ENCODE data around the gene UCHL1.

UCHL1 gene

DNA sequence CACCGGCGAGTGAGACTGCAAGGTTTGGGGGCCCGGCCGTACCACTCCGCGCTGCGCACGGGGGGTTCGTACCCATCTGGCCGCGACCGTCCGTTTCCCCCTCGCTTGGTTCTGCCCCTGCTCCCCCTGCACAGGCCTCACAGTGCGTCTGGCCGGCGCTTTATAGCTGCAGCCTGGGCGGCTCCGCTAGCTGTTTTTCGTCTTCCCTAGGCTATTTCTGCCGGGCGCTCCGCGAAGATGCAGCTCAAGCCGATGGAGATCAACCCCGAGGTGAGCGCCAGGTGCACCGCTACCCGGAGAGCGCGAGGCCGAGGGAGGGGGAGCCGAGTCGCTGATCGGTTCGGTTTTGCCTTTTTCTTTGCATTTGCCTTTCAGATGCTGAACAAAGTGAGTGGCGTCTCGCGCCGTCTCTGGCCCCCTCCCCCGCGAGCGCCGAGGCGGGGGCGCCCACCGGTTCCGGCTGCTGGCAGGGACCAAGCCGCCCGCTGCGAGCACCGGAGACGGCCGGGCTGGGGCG, at the start of gene UCHL1:
TSS of gene UCHL1 (plus strand) at position 189 of the 517 bp plus-strand sequence. CDS start at position 238, 49 bp downstream.
- TF ChIP-seq YY1 (IDR thresholded peaks at IDR 0.05; ENCODE audit: low read depth): no peak
- no peak for TF ChIP-seq TEAD4 (IDR thresholded peaks at IDR 0.05)
- no peak; the same call in 1 of the 2 replicates for TF ChIP-seq ZBTB7A (IDR thresholded peaks at IDR 0.05; ENCODE audit: low read depth)
- TF ChIP-seq USF1 (IDR thresholded peaks at IDR 0.05): no peak
- TF ChIP-seq EGR1 (IDR thresholded peaks at IDR 0.05): no peak
- TF ChIP-seq TCF12 (IDR thresholded peaks at IDR 0.05; ENCODE audit: low read depth): no peak
- no peak for TF ChIP-seq CREB1 (IDR thresholded peaks at IDR 0.05; ENCODE audit: low read depth)
- no peak for TF ChIP-seq TAF1 (IDR thresholded peaks at IDR 0.05; ENCODE audit: low read depth)
- TF ChIP-seq REST (IDR thresholded peaks at IDR 0.05; ENCODE audit: low read depth): no peak
- TF ChIP-seq FOXM1 (IDR thresholded peaks at IDR 0.05; ENCODE audit: borderline replicate concordance, low read depth): no peak
- TF ChIP-seq EP300 (IDR thresholded peaks at IDR 0.05; ENCODE audit: borderline replicate concordance): no peak
- no peak for TF ChIP-seq RAD21 (IDR thresholded peaks at IDR 0.05; ENCODE audit: low read depth)
- TF ChIP-seq NFIC (IDR thresholded peaks at IDR 0.05): no peak
- TF ChIP-seq CEBPB (IDR thresholded peaks at IDR 0.05): no peak
- no peak for TF ChIP-seq MAX (IDR thresholded peaks at IDR 0.05)

DNA sequence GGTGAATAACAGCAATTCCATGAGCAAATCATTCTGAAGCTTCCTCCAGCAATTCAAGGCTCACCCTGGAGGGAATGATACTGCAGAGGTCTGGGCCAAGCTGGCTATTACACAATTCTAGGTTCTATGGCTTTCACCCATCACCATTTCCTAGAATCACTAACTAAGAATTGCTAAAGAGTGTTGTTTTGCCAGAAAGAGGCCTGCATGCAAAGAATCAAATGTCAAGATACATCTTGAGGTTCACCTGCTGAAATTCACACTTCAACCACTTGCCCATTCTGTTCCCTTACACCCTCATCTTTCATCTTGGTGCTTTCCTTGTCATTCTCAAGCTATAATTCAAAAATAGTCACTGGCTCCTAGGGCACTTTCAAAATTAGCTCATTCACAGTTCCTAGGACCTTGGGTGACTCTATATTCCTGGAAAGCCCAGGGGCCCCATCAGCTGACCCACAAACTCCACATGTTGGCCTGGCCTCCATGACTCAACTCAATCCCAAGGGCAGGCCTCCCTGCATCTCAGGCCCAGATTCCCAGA, 49.4 kb upstream of the UCHL1 start:
- TF ChIP-seq MAX (IDR thresholded peaks at IDR 0.05) (no peak), RAD21 (IDR thresholded peaks at IDR 0.05; ENCODE audit: low read depth) (no peak), TEAD4 (IDR thresholded peaks at IDR 0.05) (no peak), CREB1 (IDR thresholded peaks at IDR 0.05; ENCODE audit: low read depth) (no peak), FOXM1 (IDR thresholded peaks at IDR 0.05; ENCODE audit: borderline replicate concordance, low read depth) (no peak), EP300 (IDR thresholded peaks at IDR 0.05; ENCODE audit: borderline replicate concordance) (no peak), YY1 (IDR thresholded peaks at IDR 0.05; ENCODE audit: low read depth) (no peak), TAF1 (IDR thresholded peaks at IDR 0.05; ENCODE audit: low read depth) (no peak), TCF12 (IDR thresholded peaks at IDR 0.05; ENCODE audit: low read depth) (no peak), CEBPB (IDR thresholded peaks at IDR 0.05) (no peak), USF1 (IDR thresholded peaks at IDR 0.05) (no peak)

DNA sequence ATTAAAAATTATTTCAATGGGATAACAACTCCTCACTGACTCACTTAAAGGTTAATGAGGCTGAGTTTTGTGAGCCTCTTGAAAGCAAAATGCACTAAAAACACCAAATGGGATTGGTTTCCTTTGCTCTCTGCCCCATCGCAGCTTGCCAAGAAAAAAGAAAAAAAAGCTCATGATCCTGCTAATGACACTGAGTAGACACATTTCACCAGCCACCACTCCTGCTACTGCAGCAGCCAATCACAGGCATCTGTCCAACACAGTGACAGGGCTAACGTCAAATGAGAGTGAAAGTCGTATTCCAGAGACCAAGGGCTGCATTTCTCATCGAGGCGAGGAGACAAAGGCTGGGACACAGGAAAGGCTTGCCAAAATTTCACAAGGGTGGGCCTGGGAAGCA, 47.5 kb upstream of the UCHL1 start:
- TF ChIP-seq EGR1 (IDR thresholded peaks at IDR 0.05) (no peak), YY1 (IDR thresholded peaks at IDR 0.05; ENCODE audit: low read depth) (no peak), MAX (IDR thresholded peaks at IDR 0.05) (no peak), EP300 (IDR thresholded peaks at IDR 0.05; ENCODE audit: borderline replicate concordance) (no peak), USF1 (IDR thresholded peaks at IDR 0.05) (no peak), RAD21 (IDR thresholded peaks at IDR 0.05; ENCODE audit: low read depth) (no peak)

- TF ChIP-seq USF1 (IDR thresholded peaks at IDR 0.05) (no peak), YY1 (IDR thresholded peaks at IDR 0.05; ENCODE audit: low read depth) (no peak), FOXM1 (IDR thresholded peaks at IDR 0.05; ENCODE audit: borderline replicate concordance, low read depth) (no peak), RAD21 (IDR thresholded peaks at IDR 0.05; ENCODE audit: low read depth) (no peak), TAF1 (IDR thresholded peaks at IDR 0.05; ENCODE audit: low read depth) (no peak), CEBPB (IDR thresholded peaks at IDR 0.05) (no peak), REST (IDR thresholded peaks at IDR 0.05; ENCODE audit: low read depth) (no peak), NFIC (IDR thresholded peaks at IDR 0.05) (no peak), EP300 (IDR thresholded peaks at IDR 0.05; ENCODE audit: borderline replicate concordance) (no peak), MAX (IDR thresholded peaks at IDR 0.05) (no peak), CREB1 (IDR thresholded peaks at IDR 0.05; ENCODE audit: low read depth) (no peak), TEAD4 (IDR thresholded peaks at IDR 0.05) (no peak), ZBTB7A (IDR thresholded peaks at IDR 0.05; ENCODE audit: low read depth) (no peak), EGR1 (IDR thresholded peaks at IDR 0.05) (no peak)
These were observed 46.8 kb upstream of the UCHL1 start for GRCh38 chr4:41209901-41210300.
